ENCODE data around the gene LMBRD2.

The LMBRD2 gene

DNA sequence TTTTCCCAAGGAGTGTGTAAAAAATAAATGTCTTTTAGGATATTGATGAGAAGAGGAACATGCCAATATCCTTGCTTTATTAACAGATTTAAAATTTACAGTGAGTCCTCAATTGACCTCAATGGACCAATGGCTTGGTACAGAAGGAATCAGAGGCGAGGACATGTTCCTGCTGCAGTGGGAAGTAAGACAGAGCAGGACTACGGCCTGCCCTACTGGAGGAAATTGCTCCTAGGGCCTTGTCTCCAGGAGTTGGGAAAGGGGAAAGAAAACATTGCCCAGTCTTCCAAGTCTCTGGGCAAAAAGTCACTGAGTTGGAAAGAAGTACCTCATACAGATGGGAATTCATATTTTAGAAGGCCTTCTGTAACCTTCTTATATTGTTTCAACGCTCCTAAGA, 51.9 kb downstream of the LMBRD2 start:
- no peak for DNase-seq

DNA sequence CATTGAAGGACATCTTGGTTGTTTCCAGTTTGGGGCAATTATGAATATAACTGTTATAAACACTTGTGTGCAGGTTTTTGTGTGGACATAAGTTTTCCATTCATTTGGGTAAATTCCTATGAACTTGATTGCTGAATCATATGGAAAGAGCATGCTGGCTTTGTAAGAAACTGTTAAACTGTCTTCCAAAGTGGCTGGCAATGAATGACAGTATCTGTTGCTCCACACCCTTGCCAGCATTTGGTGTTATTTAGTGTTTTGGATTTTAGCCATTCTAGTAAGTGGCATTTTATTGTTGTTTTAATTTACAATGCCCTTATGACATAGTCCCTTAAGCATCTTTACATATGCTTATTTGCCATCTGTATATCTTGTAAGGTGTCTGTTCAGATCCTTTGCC, 55.2 kb downstream of the LMBRD2 start:
- DNase-seq = no peak

DNA sequence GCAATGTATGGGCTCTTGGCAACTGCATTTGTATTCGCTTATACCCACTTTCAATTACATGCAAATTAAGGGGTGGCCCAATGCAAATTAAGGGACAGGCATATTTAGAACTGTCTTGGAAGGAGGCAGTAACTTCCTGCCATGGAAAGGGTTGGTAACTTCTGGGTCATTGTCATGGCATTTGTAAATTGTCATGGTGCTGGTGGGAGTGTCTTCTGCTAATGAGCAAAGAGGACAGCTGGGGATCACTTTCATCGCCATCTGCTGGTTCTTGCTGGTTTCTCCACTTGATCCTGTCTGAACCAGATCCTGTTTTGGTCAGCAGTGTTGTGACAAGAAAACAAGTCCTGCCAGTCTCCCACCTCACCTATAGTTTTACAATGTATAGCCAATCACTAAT, 61.7 kb downstream of the LMBRD2 start:
- DNase-seq = peak; percentile 47

DNA sequence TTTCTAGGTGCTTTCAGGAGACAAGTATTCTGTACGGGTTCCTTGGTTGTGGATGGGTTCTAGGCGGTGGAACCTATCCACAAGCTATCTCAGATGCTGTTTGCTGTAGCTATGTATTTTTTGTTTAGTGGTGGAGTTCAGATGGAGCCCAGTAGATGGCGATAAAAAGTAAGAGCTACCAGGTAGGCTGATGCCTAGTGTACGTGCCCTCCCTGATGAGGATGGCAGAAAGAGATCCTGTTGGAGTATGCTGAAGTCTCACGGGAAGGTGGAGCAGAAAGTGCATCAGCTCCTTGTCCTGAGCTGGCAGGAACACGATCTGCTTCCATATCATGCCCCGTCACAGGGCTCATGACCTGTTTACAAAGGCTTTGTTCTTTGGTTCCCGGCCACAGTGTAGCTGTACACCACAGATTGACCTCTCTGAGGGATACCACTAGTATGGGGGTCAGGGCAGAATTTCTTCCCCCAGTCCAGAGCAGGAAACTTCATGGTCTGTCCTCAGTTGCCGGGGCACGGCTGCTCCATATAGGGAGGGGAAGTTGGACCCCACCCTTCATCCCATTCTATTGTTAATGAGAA, 72.4 kb downstream of the LMBRD2 start:
- DNase-seq = peak; percentile 55

DNA sequence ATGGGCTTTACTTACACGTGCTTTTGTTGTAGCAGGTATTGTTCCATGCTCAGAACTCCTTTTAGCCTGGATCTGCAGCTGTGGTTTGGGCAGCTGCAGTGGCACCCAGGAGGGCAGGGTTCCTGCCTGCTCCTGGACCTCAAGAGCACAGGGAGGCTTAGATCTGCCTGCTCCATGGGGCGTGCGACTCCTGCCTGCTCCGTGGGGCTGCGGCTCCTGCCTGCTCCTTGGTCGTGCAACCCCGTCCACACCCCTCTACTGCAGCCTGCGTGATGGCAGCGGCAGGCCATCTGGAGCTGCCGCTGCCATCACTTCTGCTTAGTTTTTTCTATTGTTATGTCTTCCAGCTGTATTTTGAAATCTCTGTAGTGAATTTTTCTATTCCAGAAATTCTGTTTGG, 73.3 kb downstream of the LMBRD2 start:
- DNase-seq = no peak

DNA sequence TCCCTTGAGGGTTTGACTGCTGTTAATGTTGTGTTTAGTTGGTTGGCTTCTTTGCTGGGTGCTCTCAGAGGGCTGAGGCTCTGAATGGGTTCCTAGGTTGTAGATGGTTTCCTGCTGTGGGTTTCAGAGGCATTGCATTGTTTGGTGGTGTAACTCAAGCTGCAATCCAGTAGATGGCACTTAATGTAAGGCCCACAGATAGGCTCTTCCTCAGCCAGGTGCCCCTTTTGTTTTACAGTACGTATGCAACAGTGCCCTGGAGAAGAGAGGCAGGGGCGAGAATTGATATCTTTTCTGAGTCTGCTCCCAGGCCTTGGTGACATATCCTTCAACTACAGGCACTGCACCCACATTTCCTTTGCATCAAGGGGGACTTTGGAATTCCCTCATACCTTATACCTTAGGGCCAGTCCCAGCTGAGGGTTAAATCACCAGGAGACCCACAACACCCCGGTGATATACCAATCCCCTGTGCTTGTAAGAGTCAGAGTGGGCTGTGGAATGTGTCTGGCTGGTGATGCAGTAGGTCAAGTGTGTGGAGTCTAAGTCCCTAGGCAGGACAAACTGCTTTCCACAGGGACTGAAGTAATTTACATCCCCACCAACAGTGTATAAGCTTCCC, 78.0 kb downstream of the LMBRD2 start:
- DNase-seq = peak; percentile 29

DNA sequence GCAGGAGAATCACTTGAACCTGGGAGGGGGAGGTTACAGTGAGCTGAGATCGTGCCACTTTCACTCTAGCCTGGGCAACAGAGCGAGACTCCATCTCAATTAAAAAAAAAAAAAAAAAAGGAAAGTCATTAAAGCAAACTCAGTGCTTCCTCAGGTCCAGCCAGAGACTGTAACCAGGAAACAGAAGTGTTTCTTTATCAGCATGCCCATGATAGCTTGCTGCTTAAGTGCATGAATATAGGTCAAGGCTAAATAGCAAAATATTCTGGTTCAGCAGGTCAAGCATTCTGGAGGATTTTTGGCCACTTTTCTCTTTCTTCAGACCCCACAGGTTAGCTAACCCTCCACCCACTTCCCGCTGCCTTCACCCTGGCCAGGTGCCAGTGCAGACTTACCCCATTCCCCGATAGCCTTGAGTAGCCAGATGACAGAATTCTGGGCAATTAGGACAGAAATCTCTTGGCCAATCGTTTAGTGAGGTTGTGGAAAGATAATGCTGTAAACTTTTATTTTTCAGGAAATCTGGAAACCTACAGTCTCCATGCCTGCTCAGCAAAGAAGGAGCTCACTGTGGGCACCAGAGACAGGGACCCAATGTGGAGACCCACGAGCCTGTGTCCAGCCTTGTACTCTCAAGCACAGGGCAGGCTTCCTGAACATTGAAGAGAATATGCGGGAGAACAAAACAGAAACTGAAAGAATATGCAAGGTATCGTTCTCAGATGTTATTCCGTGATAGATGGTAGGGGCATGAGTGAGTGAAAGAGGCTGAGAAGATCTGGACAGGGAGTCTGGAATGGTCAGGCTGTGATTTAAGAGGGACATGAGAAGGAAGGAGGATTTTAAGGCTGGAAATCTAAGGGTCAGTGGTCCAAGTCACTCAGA, 80.8 kb downstream of the LMBRD2 start:
- peak; percentile 18 for DNase-seq

DNA sequence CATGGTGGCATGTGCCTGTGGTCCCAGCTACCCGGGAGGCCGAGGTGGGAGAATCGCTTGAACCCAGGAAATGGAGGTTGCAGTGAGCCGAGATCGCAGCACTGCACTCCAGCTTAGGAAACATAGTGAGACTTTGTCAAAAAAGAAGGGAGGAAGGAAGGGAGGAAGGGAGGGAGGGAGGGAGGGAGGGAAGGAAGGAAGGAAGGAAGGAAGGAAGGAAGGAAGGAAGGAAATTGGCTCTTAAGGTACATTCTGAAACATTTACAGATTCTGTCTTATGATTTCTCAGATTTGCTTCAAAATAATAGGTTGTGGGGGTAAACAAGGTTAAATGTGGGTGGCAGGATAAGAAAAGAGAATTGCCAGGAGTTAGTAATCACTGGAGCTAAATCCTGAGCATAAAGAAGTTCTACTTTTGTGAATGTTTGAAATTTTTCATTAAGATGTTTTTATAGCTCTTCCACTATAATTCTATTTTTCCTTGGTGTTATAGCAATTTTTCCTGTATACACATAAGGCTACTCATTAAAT, 82.9 kb downstream of the LMBRD2 start:
- DNase-seq = no peak

DNA sequence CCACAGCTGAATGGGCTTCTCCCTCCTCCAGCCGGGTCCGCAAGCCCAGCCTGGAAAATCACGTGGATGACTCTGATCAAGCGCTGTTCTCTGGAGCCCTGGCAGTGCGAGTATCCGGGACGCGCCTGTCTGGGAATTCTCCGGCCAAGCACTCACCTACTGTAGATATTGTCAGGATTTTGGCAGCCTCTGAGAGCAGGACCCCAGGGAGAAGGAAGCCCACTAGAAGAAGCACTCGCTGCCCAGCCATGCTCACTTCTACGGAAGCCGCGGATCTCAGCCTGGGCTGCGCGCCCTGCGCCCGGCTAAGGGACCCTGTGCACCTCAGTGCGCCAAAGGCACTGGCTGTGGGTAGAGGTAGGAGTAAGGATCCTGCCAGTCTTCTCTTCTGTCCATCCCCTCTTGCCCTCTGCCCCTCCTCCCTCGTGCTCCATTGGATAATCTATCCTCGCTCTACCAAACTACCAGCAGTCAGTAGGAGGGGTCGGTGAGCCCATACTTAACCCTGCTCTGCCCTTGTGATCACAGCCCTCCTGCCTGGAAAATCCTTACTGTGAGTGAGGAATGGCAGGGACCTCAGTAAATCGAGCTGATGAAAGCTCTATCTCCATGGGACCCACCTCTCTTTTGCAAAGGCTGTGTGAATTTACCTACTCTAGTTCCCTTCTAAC, 85.0 kb downstream of the LMBRD2 start, which contains the start of gene UGT3A2:
UGT3A2 (minus strand) TSS at position 343 of the 671 bp plus-strand sequence; CDS start at position 250, 93 bp downstream.
- DNase-seq = no peak

DNA sequence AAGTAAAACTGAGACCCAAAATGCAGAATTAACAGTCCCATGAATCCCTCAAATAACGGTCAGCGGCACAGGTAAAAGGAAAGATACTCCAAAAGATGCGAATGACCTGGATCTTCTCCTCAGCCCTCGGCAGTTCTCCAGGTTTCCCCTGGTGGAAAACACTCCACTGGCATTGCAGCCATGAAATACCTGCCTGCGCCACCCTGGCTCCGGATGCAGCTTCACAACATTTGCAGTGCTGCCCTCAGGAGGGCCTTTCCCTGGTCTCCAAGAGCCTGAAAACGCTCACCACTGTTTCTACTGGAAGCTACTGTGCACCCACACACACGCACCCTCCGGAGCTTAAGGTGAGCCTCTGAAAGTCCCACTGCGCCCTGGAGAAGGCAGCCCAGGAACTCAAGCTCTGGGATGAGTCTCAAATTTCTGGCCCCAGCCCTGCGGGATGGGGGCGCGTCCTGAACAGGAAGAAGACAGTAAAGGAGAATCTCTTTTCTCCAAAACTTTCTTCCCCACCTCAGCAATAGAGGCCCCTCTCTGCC, 85.6 kb downstream of the LMBRD2 start:
- no peak for DNase-seq

DNA sequence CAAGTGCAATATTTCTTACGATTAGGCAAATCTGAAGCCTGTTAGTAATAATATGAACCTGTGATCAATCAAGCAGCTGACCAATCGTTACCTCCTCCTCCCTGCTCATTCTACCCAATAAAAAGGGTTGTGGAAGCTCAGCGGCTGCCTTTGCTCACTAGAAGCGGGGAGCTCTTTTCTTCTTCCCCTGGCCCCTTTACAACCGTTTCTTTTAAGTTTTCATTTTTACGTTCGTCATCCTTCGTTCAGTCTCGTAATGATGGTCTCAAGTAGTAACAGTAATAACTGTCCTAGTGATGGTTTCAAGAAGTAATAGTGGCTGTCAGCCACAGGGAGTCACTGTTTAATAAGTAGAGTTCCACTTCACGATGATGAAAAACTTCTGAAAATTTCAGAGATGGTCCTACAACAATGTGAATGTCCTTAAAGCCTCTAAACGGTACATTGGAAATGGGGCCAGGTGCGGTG, 91.2 kb downstream of the LMBRD2 start:
- DNase-seq = peak; percentile 20

DNA sequence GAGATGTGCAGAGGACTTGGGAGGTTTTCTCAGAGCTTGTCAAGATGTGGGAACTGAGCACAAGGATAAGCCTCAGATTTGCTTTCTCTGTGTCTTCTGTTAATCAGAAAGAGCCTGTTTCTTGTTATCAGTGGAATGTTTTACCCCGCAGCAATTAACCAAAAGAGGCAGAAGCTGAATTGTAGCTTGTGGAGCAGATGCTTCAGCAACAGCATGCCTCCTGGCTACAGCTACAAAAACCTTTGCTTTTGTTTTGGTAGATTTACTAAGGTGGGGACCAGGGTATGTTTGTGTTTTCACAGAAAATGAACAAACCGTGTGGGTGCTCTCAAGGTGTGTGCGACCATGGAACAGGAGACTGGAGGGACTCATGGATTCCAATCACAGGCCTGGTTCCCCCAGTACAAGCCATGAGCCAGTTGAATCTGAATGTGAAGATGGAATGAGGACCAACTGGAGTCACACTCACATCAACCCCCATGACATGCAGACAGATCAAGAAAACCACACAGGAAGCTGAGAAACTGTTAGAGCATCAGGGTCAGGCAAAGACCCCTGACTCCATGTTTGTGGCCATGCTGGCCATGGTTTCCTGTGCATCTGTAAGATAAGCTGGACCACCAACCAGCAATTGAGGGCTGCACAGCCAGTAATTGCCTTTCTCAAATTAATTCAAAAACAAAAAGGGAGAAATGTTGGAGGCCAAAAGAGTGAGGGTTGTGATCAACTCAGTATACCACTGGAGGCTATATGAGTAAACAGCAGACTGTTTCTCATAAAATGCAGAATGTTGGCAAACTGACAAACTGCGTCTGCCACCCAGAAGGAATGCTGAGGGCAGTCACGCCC, 91.9 kb downstream of the LMBRD2 start:
- DNase-seq = no peak

DNA sequence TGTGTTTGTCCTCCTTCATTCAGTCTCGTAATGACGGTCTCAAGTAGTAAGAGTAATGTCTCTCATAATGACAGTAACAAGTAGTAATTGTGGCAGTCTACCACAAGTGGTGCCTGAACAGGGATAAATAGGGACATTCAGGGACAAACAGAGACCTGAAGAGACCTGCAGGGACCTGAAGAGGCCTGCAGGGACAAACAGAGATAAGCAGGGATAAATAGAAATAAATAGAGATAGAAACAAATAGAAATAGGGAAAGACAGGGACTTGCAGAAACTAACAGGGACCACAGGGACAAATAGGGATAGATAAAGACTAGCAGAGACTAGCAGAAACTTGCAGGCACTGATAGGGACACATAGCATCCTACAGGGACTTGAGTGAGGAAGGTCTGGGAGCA, 92.9 kb downstream of the LMBRD2 start:
- no peak for DNase-seq

DNA sequence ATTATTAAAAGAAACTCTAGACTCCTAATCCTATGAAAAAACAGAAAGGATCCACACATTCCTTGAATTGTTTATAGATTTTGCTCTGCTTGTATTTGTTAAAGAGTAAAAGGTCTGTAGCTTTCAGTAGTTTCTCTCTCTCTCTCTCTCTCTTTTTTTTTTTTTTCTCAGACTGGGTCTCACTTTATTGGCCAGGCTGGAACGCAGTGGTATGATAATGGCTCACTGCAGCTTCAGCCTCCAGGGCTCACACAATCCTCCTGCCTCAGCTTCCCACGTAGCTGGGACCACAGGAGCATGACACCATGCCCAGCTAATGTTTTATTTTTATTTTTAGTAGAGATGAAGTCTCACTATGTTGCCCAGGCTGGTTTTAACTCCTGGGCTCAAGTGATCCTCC, 94.3 kb downstream of the LMBRD2 start:
- no peak for DNase-seq

DNA sequence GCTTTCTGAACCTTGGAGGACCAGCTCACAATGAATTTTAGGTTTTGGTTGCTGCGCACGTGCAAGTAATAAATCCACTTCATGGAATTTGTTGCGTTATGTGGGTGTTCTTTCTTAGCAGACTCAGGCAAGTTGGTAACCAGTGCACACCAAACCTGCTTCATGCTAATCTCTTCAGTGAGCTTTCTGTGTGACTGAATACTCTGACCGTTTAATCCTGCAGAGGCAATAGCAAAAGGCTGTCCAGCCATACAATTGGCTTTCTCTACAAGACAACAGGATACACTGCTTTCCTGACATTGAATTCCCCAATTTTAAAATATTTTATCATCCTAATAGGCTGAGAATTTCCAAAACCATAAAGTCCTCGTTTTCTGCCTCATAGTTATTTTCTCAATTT, 95.3 kb downstream of the LMBRD2 start:
- DNase-seq = no peak

DNA sequence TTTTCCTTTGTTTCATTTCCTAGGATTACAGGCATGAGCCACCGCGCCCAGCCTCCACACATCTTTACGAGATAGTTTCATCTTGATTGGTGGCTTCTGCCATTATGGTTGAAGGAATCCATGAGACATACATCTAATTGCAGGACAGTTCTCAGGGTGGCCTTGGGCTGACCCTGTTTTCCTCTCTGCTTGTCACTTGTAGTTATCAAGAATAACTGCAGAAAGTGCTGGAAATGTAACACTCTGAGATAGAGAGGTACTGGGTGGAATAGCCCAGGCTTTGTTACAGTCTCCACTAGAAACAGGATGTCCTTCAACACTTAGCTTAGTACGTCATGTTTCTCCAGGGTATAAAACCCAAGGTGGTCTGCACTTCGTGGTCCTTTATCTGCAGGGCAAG, 95.7 kb downstream of the LMBRD2 start:
- no peak for DNase-seq

DNA sequence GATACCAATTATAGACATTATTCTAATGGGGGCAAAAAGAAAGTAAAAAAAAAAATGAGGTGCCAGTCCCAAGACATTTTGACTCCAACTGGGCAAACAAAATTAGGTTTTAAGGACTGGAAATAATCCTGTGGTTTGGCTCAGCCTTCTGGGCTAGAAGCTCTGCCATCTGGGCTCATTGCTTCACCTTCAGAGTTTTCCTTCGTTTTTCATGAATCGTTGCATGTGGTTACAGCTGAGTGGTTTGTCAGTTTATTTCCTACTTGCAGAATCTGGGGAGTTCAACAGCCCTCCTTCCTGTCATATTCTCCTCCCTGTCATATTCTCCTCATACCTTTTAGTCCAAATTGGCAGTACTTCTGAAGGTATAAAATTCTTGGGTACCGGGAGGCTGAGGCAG, 97.0 kb downstream of the LMBRD2 start:
- DNase-seq = no peak

DNA sequence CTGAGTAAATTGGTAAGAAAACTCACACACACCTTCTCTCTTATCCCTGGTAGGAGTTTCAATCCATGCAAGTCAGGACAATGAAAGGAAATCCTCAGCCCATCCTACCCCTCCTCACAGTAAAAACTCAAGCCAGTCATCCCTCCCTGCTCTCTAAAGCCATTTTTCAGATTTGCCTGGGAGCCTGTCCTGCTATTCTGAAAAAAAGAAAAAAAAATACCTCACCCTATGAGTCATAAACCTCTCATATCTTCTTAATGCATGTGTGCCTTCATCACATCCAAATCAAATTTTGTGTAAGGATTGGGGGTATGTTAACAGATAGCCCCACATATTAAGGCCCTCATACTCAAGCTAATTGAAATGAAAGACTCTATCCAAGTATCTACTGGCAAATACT, 99.1 kb downstream of the LMBRD2 start:
- no peak for DNase-seq

DNA sequence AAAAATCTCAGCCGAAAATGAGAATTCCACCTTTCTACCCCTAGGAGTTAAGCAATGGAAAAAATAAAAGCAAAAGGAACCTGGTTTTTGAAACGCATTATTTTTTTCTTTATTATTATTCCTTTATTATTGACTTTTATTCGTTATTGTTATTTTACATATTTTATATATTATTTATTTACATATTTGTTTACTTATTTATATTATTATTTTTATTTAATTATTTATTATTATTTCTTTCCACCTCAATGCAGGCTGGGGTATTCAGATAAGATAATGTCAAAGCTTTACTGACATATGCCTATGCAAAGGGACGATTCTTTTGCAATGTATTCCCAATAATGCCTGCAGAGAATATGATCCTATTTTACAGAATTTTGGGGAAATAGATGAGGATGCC, 101.7 kb downstream of the LMBRD2 start:
- DNase-seq = no peak
